Naive thymus-derived CD4-positive, alpha-beta T cell (primary cell): ENCODE measurements around the gene CIBAR2. TPM values are rescaled to one million over a fixed set of nuclear protein-coding genes. Genes with fewer than 3 reads are reported as not detected.

Source experiments
- ATAC-seq: fragments of 150-1000 bp; cut with Tn5 transposase; 2 replicates; pipeline ENCODE4 v1.10.0; 2021; ENCODE audit warnings: mild to moderate bottlenecking, moderate library complexity
- CTCF ChIA-PET: fragments of 350-600 bp; sonication (Branson Sonifier 250); formaldehyde crosslinking; loops from one replicate; lab custom pipeline; 2021; ENCODE audit warnings: antibody characterized with exemption; lab: Charles Lee
- POLR2A ChIA-PET: fragments of 350-600 bp; sonication (Branson Sonifier 250); formaldehyde crosslinking; loops from one replicate; lab custom pipeline; 2021; ENCODE audit warnings: antibody characterized with exemption, inconsistent platforms; lab: Charles Lee
- DNase-seq, 9 donors: peaks; one replicate each; pipeline versions ENCODE4 v3.0.0 to v3.0.0-alpha.2; 2020 to 2022; ENCODE audit warnings: mixed read lengths in 1 of 9
- H3K27ac ChIP-seq: one replicate; pipeline ENCODE4 v1.7.0; 2013; ENCODE audit warnings: mild to moderate bottlenecking, low read depth, low read length, moderate library complexity
- H3K27me3 ChIP-seq, 2 donors: one replicate each; pipeline ENCODE4 v1.7.0; 2013; ENCODE audit warnings: low read length in 2 of 2, mild to moderate bottlenecking in 2 of 2, moderate library complexity in 2 of 2; ENCODE audit not compliant: control insufficient read depth in 2 of 2, insufficient read depth in 2 of 2
- H3K36me3 ChIP-seq, 3 experiments: 1 replicate in 2 of 3; 2 replicates in 1 of 3; pipeline ENCODE4 v1.7.0; 2013; ENCODE audit warnings: low read length in 3 of 3, mild to moderate bottlenecking in 3 of 3, moderate library complexity in 1 of 3; ENCODE audit not compliant: insufficient read depth in 3 of 3, control insufficient read depth in 2 of 3
- H3K4me1 ChIP-seq, 2 donors: one replicate each; pipeline ENCODE4 v1.7.0; 2013; ENCODE audit warnings: low read length in 2 of 2, mild to moderate bottlenecking in 2 of 2, moderate library complexity in 1 of 2; ENCODE audit not compliant: control insufficient read depth in 2 of 2, insufficient read depth in 2 of 2
- H3K4me3 ChIP-seq: 2 replicates; pipeline ENCODE4 v1.7.0; 2013; ENCODE audit warnings: mild to moderate bottlenecking, low read length
- H3K9me3 ChIP-seq, 3 experiments: 1 replicate in 2 of 3; 2 replicates in 1 of 3; pipeline ENCODE4 v1.7.0; 2013; ENCODE audit warnings: low read length in 3 of 3; ENCODE audit not compliant: control insufficient read depth in 2 of 3
- H3K27ac Mint-ChIP-seq, 9 donors: one replicate each; pipeline ENCODE4 v1.8.0; 2020 to 2022; ENCODE audit warnings: mixed read lengths in 9 of 9, mild to moderate bottlenecking in 8 of 9, moderate library complexity in 5 of 9, inconsistent platforms in 2 of 9
- H3K27me3 Mint-ChIP-seq, 5 donors: one replicate each; pipeline ENCODE4 v1.8.0; 2021 to 2022; ENCODE audit warnings: mixed read lengths in 5 of 5, mild to moderate bottlenecking in 1 of 5
- H3K36me3 Mint-ChIP-seq, 5 donors: one replicate each; pipeline ENCODE4 v1.8.0; 2020 to 2022; ENCODE audit warnings: mixed read lengths in 5 of 5, mild to moderate bottlenecking in 3 of 5, inconsistent platforms in 1 of 5
- H3K4me1 Mint-ChIP-seq, 7 donors: one replicate each; pipeline ENCODE4 v1.8.0; 2020 to 2022; ENCODE audit warnings: mixed read lengths in 7 of 7, mild to moderate bottlenecking in 3 of 7, inconsistent platforms in 1 of 7
- H3K4me3 Mint-ChIP-seq, 10 donors: one replicate each; pipeline ENCODE4 v1.8.0; 2020 to 2022; ENCODE audit warnings: mild to moderate bottlenecking in 10 of 10, mixed read lengths in 10 of 10, moderate library complexity in 6 of 10, inconsistent platforms in 2 of 10
- H3K9me3 Mint-ChIP-seq, 11 donors: one replicate each; pipeline ENCODE4 v1.8.0; 2020 to 2022; ENCODE audit warnings: mixed read lengths in 11 of 11, mild to moderate bottlenecking in 4 of 11, inconsistent platforms in 1 of 11, moderate library complexity in 1 of 11
- intact Hi-C, 2 donors: fragments of 100-400 bp; cut with micrococcal nuclease; formaldehyde crosslinking; loops; one replicate each; pipeline ENCODE4 v1.15.1; 2023
- polyA plus RNA-seq, 2 donors: library from polyadenylated mRNA; unstranded; fragments of 300-500 nt; fragmentation: Illumina TruSeq; gene quantifications; one replicate each; pipeline ENCODE4 v1.2.3, GENCODE V29; 2021
- total RNA-seq, 6 experiments: library from RNA in 5 of 6; stranded (reverse) in 5 of 6; gene quantifications; 1 replicate in 5 of 6; 2 replicates in 1 of 6; pipeline ENCODE4 v1.2.3 and lab custom pipeline; 2021 to 2026

The CIBAR2 gene
- total and polyA plus RNA-seq, 7 experiments from 2014 or later: not detected

- peaks cover 0 to 4% (median 0%) of the 10 kb centered on the region in 7 donors for H3K4me1 Mint-ChIP-seq
- Histone ChIP-seq H3K27ac (no peak overlapping the region), H3K4me3 (no peak overlapping the region), H3K4me1 (no peaks in the 10 kb centered on the region), H3K9me3 (no peaks in the 10 kb centered on the region), H3K27me3 (no peaks in the 10 kb centered on the region), H3K36me3 (peaks cover 0 to 51% (median 5%) of the 10 kb centered on the region in 3 experiments)
- intact Hi-C loops: no loop called here
- ATAC-seq (no peak), DNase-seq (no peak)
- peaks cover 3 to 33% (median 10%) of the 10 kb centered on the region in 5 donors for H3K36me3 Mint-ChIP-seq
- H3K27me3 Mint-ChIP-seq: no peaks in the 10 kb centered on the region
- ChIA-PET CTCF (no interaction called here), POLR2A (interaction anchor here (0.6 kb wide), 1 partner anchor 43 kb away, joined by 4 read pairs; no protein-coding TSS in a partner anchor)
- no peaks in the 10 kb centered on the region for H3K9me3 Mint-ChIP-seq
- no peak overlapping the region for H3K27ac Mint-ChIP-seq
- no peak overlapping the region for H3K4me3 Mint-ChIP-seq
Observed at GRCh38 chr16:85069171-85069570, 43.1 kb downstream of the CIBAR2 start.

DNA sequence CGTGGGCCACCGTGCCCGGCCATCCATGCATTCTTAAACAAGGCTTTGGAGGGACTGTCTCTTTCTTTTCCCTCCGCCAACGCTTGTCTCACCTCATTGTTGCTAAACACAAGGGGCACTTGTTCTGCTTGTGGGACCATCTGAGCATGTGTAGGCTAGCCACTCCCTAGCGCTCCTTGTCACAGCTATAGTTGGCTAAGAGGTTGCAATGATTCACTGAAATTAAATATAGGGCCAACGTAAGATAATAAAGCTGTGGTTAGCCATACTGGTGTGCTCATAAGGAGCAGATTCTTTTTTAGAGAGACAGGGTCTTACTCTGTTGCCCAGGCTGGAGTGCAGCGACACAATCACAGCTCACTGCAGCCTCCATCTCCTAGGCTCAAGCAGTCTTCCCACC, 43.5 kb downstream of the CIBAR2 start:
- no peaks in the 10 kb centered on the region for H3K9me3 ChIP-seq
- no peak for ATAC-seq
- H3K4me3 Mint-ChIP-seq: no peak overlapping the region
- ChIA-PET POLR2A (no interaction called here), CTCF (no interaction called here)
- no peaks in the 10 kb centered on the region for H3K27me3 ChIP-seq
- H3K27ac ChIP-seq: no peak overlapping the region
- peaks cover 0 to 49% (median 5%) of the 10 kb centered on the region in 3 experiments for H3K36me3 ChIP-seq
- peaks cover 0 to 4% (median 0%) of the 10 kb centered on the region in 7 donors for H3K4me1 Mint-ChIP-seq
- no peaks in the 10 kb centered on the region for H3K4me1 ChIP-seq
- DNase-seq: no peak
- no peak overlapping the region for H3K4me3 ChIP-seq
- no peak overlapping the region for H3K27ac Mint-ChIP-seq
- no peaks in the 10 kb centered on the region for H3K27me3 Mint-ChIP-seq
- no peaks in the 10 kb centered on the region for H3K9me3 Mint-ChIP-seq
- intact Hi-C loops: no loop called here
- H3K36me3 Mint-ChIP-seq: peaks cover 3 to 31% (median 10%) of the 10 kb centered on the region in 5 donors

DNA sequence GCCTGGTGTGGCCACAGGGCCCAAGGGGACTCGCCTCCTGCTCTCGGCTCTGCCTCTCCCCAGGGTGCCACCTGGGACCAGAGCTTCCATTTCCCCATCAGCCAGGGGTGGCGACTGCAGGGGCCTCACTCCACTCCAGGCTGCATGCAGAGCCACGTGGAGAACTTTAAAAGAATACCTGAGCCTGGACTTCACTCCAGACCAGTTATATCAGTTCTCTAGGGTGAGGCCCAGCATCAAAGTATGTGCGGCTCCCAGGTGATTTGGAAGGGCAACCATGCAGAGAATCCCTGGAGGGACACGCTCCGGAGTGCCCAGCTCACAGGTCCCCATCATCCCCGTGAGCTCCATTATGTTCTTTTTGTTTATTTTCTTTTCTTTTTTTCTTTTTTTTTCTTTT, 44.8 kb downstream of the CIBAR2 start:
- intact Hi-C loops: no loop called here
- Mint-ChIP-seq H3K4me3 (no peak overlapping the region), H3K27ac (no peak overlapping the region), H3K27me3 (no peaks in the 10 kb centered on the region), H3K9me3 (no peaks in the 10 kb centered on the region), H3K36me3 (peaks cover 3 to 29% (median 10%) of the 10 kb centered on the region in 5 donors), H3K4me1 (peaks cover 0 to 11% (median 0%) of the 10 kb centered on the region in 7 donors)
- no peaks in the 10 kb centered on the region for H3K9me3 ChIP-seq
- no peaks in the 10 kb centered on the region for H3K27me3 ChIP-seq
- CTCF ChIA-PET: interaction anchor here (0.6 kb wide), 1 partner anchor 20 kb away, joined by 4 read pairs; no protein-coding TSS in a partner anchor
- H3K4me3 ChIP-seq: no peak overlapping the region
- H3K36me3 ChIP-seq: peaks cover 0 to 36% (median 5%) of the 10 kb centered on the region in 3 experiments
- no peak overlapping the region for H3K27ac ChIP-seq
- no peak for DNase-seq
- no peak for ATAC-seq
- no peaks in the 10 kb centered on the region for H3K4me1 ChIP-seq
- POLR2A ChIA-PET: interaction anchor here (0.7 kb wide), 1 partner anchor 13 kb away, joined by 3 read pairs; no protein-coding TSS in a partner anchor

GRCh38 chr16:85067024-85067423, 45.2 kb downstream of the CIBAR2 start:
- Mint-ChIP-seq H3K9me3 (no peaks in the 10 kb centered on the region), H3K4me3 (no peak overlapping the region), H3K36me3 (peaks cover 3 to 31% (median 10%) of the 10 kb centered on the region in 5 donors), H3K27me3 (no peaks in the 10 kb centered on the region), H3K4me1 (peaks cover 0 to 15% (median 2%) of the 10 kb centered on the region in 7 donors), H3K27ac (no peak overlapping the region)
- DNase-seq (no peak), ATAC-seq (no peak)
- ChIA-PET POLR2A (no interaction called here), CTCF (no interaction called here)
- intact Hi-C loops: no loop called here
- Histone ChIP-seq H3K27ac (no peak overlapping the region), H3K4me3 (no peak overlapping the region), H3K9me3 (no peaks in the 10 kb centered on the region), H3K36me3 (peaks cover 0 to 34% (median 5%) of the 10 kb centered on the region in 3 experiments), H3K27me3 (no peaks in the 10 kb centered on the region), H3K4me1 (no peaks in the 10 kb centered on the region)

- H3K36me3 Mint-ChIP-seq: peaks cover 3 to 27% (median 10%) of the 10 kb centered on the region in 5 donors
- intact Hi-C loops: no loop called here
- DNase-seq (no peak), ATAC-seq (no peak)
- CTCF ChIA-PET: no interaction called here
- H3K4me1 Mint-ChIP-seq: peaks cover 0 to 18% (median 7%) of the 10 kb centered on the region in 7 donors
- POLR2A ChIA-PET: no interaction called here
- H3K4me3 Mint-ChIP-seq: no peak overlapping the region
- Histone ChIP-seq H3K4me3 (no peak overlapping the region), H3K27ac (no peak overlapping the region), H3K36me3 (peaks cover 0 to 28% (median 5%) of the 10 kb centered on the region in 3 experiments), H3K9me3 (no peaks in the 10 kb centered on the region), H3K27me3 (no peaks in the 10 kb centered on the region), H3K4me1 (no peaks in the 10 kb centered on the region)
- H3K27me3 Mint-ChIP-seq: no peaks in the 10 kb centered on the region
- no peak overlapping the region for H3K27ac Mint-ChIP-seq
- H3K9me3 Mint-ChIP-seq: no peaks in the 10 kb centered on the region
Observed at GRCh38 chr16:85066346-85066885, 45.9 kb downstream of the CIBAR2 start.

- Histone ChIP-seq H3K36me3 (peaks cover 0 to 20% (median 5%) of the 10 kb centered on the region in 3 experiments), H3K27ac (no peak overlapping the region), H3K4me1 (no peaks in the 10 kb centered on the region), H3K9me3 (no peaks in the 10 kb centered on the region), H3K27me3 (no peaks in the 10 kb centered on the region), H3K4me3 (no peak overlapping the region)
- intact Hi-C loops: no loop called here
- no peak for DNase-seq
- POLR2A ChIA-PET: interaction anchor here (1.1 kb wide), 1 partner anchor 10 kb away, joined by 3 read pairs; no protein-coding TSS in a partner anchor
- CTCF ChIA-PET: no interaction called here
- peaks cover 0 to 18% (median 10%) of the 10 kb centered on the region in 7 donors for H3K4me1 Mint-ChIP-seq
- H3K27me3 Mint-ChIP-seq: no peaks in the 10 kb centered on the region
- no peak overlapping the region for H3K4me3 Mint-ChIP-seq
- H3K27ac Mint-ChIP-seq: no peak overlapping the region
- peaks cover 0 to 21% (median 8%) of the 10 kb centered on the region in 5 donors for H3K36me3 Mint-ChIP-seq
- H3K9me3 Mint-ChIP-seq: no peaks in the 10 kb centered on the region
- no peak for ATAC-seq
Observed at GRCh38 chr16:85065099-85065498, 47.2 kb downstream of the CIBAR2 start.

GRCh38 chr16:85064186-85064585, 48.1 kb downstream of the CIBAR2 start:
- intact Hi-C loops: no loop called here
- no peaks in the 10 kb centered on the region for H3K9me3 Mint-ChIP-seq
- peaks cover 0 to 14% (median 8%) of the 10 kb centered on the region in 5 donors for H3K36me3 Mint-ChIP-seq
- CTCF ChIA-PET: no interaction called here
- H3K27me3 Mint-ChIP-seq: no peaks in the 10 kb centered on the region
- H3K27ac ChIP-seq: no peak overlapping the region
- no peak overlapping the region for H3K27ac Mint-ChIP-seq
- no peak overlapping the region for H3K4me3 Mint-ChIP-seq
- POLR2A ChIA-PET: no interaction called here
- H3K27me3 ChIP-seq: no peaks in the 10 kb centered on the region
- H3K4me1 Mint-ChIP-seq: peaks cover 0 to 24% (median 10%) of the 10 kb centered on the region in 7 donors
- no peaks in the 10 kb centered on the region for H3K4me1 ChIP-seq
- ATAC-seq (no peak), DNase-seq (no peak)
- peaks cover 0 to 12% (median 4%) of the 10 kb centered on the region in 3 experiments for H3K36me3 ChIP-seq
- no peak overlapping the region for H3K4me3 ChIP-seq
- no peaks in the 10 kb centered on the region for H3K9me3 ChIP-seq
